Embryonic facial prominence (tissue), 1 donor: ENCODE data around the gene KRT86.
A peak's percentile ranks its signal among the peaks of the same experiment; 100 is the strongest.
"Not testable (repeated sequence)": the region's sequence is repeated elsewhere in the genome, so short reads cannot be mapped to it uniquely, and the experiment has no call there.

Experiments used
- DNase-seq: peaks from one replicate; pipeline ENCODE4 v3.0.0-alpha.2; 2016; ENCODE audit errors: extremely low spot score

KRT86 gene

GRCh38 chr12:52291267-52291935, 17.0 kb downstream of the KRT86 start, which contains the start of gene KRT81:
Gene KRT81 (minus strand): TSS chr12:52291534. CDS start chr12:52291465, 69 bp downstream.
- no peak for DNase-seq

- DNase-seq = no peak
Observed at GRCh38 chr12:52293926-52294325, 19.5 kb downstream of the KRT86 start.

GRCh38 chr12:52294803-52295202, 20.4 kb downstream of the KRT86 start:
- no peak for DNase-seq

GRCh38 chr12:52295663-52296062, 21.2 kb downstream of the KRT86 start:
- no peak for DNase-seq

DNA sequence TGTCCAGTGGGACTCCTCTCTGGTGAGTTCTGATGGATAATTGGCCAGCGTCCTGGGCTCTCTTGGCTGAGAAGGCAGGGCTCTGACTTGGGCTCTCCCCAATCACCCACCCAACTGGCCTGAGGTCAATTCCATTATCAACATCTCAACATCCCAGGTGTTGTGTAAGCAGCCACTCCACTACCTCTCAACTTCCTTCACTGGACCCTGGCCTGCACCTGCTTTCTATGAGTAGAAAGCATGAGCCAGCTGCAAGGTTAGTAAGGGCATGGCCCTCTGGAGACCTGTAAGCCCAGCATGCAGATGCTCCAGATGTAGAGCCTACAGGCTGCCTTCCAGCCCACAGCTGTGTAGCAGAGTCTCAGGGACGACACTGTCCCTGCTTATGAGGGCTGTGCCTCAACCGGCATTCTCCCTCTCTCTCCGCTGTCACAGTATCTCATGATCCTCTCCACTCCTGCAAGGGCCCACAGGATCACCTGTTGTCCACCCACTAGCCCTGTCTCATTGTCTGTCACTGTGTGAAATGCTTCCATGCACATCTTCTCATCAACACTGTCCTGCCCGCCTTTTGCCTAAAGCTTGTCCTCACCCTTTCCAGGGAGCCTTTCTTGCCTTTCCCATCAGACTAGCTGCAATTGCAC, 22.2 kb downstream of the KRT86 start:
- no peak for DNase-seq

DNA sequence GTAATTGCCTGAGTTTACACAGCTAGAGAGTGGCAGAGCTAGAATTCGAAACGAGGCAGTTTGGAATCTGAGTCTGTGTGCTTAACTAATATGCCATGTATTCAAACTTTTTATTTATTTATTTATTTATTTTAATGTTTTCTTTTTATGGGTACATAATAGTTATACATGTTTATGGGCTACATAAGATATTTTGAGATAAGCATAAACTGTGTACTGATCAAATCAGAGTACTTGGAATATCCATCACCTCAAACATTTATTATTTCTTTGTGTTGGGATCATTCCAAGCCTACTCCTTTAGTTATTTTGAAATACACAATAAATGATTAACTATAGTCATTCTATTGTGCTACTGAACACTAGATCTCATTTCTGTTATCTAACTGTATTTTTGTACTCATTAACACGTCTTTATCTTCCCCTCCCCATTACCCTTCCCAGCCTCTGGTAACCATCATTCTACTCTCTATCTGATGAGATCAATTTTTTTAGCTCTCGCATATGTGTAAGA, 24.3 kb downstream of the KRT86 start:
- DNase-seq = no peak

DNA sequence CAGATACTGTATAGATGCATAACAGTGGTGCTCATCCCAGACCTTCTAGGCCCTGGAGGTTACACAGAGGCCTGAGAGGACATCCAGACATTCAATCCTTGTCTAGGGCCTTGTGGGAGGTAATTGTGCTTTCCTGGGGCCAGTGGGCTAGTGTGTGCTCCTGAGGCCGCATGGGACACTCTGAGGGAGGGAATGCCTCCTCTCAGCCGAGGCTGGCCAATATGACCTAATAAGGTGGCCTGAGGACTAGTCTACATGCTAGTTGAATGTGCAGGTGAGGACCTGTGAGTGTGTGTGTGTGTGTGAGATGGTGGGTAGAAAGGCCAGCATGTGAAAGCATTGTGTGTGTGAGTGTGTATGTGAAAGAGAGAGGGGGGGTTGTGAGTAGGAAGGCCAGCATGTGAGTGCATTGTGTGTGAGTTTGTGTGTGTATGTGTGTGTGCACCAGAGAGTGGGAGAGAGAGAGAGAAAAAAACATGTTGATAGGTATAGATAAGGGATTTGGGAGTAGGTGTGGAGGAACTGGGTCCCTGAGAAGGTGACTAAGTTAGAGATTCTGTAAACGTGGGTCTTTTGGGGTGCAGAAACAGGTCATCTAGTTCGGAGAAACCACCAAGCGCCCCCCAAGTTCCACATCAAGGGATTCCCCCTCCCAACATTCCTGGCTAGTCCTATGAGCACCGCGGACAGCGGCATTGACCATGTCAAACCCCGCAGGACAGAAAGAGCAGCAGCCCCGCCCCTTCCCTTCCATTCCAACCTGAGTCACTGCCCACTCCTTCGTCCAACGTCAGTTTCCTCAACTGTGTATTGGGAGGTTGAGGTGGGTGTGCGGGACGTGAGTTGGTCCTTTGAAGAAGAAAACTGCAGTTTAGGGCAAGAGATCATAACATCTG, 26.6 kb downstream of the KRT86 start:
- no peak for DNase-seq

- DNase-seq = not testable (repeated sequence)
Observed at GRCh38 chr12:52301721-52302120, 27.3 kb downstream of the KRT86 start.

GRCh38 chr12:52302242-52302914, 27.9 kb downstream of the KRT86 start:
- not testable (repeated sequence) for DNase-seq

DNA sequence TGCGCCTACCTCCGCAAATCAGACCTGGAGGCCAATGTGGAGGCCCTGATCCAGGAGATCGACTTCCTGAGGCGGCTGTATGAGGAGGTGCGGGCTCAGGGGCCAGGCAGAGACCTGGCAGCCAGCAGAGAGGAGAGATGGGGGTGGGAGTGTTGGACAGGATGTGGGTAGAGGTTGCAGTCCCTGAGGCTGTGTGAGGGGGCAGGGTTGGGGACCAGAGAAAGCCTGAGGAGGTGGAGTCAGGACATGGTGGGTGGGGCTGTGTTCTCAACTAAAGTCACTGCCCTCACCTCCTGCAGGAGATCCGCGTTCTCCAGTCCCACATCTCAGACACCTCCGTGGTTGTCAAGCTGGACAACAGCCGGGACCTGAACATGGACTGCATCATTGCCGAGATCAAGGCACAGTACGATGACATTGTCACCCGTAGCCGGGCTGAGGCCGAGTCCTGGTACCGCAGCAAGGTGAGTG, 30.5 kb downstream of the KRT86 start:
- DNase-seq = not testable (repeated sequence)

- no peak for DNase-seq
Observed at GRCh38 chr12:52305921-52306705, 31.7 kb downstream of the KRT86 start.

DNA sequence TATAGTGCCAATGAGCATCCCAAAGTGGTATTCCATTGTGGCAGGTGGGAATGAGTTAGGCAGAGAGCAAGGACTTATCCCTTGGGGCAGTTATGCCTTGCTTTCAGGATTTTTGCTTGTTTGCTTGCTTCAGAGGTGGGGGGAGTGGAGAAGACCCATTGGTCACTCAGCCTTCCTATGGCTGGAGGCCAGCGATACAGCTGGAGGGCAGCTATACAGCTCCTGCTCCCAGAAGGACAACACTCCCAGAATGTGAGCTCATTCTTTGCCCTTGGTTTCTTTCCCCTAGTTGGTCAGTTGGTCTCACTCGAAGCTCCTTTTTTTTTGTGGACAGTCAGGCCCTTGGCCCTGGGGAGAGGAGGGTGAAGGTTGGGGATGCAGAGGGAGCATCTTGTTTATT, 32.3 kb downstream of the KRT86 start:
- no peak for DNase-seq

GRCh38 chr12:52307836-52308805, 33.7 kb downstream of the KRT86 start:
- DNase-seq = peak; percentile 12

- DNase-seq = no peak
Observed at GRCh38 chr12:52308806-52309425, 34.5 kb downstream of the KRT86 start.

- DNase-seq = no peak
Observed at GRCh38 chr12:52310622-52311284, 36.3 kb downstream of the KRT86 start.

DNA sequence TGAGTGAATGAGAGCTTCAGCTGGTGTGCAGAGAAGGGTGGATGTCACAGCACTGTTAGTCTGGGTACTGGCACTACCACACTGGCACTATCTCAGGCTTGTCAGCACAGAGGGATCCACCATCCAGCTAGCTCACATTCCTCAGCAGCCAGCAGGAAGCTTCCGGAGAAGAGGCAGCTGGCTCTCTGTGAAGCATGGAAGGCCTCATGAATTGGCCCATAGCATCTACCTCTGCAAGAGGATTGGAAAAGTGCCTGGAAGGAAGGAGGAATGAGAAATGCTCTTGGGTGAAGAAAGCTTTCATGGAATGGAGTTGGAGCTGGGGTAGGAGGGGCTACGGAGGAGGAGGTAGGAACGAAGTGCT, 36.8 kb downstream of the KRT86 start:
- DNase-seq = no peak

DNA sequence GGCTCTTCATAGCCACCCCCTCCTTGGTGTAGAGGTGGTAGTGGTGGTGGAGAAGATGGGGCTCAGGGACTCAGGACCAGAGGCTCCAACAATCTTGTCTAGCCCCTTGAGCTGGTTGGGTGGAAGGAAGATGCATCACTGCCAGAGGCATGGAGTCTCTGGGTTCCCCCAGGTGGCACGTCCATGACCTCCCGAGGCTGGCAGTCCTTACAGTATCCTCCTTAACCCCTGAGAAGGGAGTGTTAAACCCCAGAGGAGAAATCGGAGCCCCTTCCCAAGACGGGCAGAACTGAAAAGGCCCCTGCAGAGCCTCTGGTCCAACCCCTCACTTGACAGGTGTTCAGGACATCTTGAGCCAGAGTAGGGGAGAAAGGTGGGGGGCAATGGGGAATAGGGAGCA, 37.6 kb downstream of the KRT86 start:
- no peak for DNase-seq

DNA sequence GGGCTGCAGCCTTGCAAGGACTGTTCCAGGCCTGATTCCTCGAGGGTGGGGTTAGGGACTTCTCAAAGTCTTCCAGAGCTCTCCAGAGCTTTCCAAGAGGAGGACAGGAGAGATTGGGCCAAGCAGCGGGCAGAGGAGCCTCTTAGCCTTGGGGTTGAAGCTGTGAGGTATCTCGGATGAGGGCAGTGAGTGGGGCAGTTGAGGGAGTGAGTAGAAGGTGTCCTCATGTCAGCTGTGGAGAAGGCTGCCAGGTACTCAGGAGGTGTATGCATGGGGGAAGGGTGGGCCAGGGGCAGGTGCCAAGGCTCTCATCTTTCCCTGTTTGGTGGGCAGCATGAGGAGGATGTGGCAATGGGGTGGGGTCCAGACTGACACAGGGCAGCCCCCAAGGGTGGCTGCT, 39.0 kb downstream of the KRT86 start:
- no peak for DNase-seq

- DNase-seq = no peak
Observed at GRCh38 chr12:52313926-52314325, 39.5 kb downstream of the KRT86 start.
